Endodermal cell (in vitro differentiated cells): ENCODE data around the gene MAGEC3. TPM values are rescaled to one million over a fixed set of nuclear protein-coding genes. Genes with fewer than 3 reads are reported as not detected.

Experiments
- DNase-seq: peaks from one replicate; pipeline ENCODE4 v3.0.0-alpha.2; 2017
- H3K27ac ChIP-seq: 2 replicates; pipeline ENCODE4 v1.5.1; 2013; ENCODE audit warnings: mild to moderate bottlenecking, low read depth, low read length, moderate library complexity
- H3K27me3 ChIP-seq: 2 replicates; pipeline ENCODE4 v1.6.1; 2013; ENCODE audit warnings: mild to moderate bottlenecking, low read length, moderate library complexity; ENCODE audit not compliant: insufficient read depth, control insufficient read depth, poor library complexity, severe bottlenecking
- H3K36me3 ChIP-seq: 2 replicates; pipeline ENCODE4 v1.7.0; 2013; ENCODE audit warnings: mild to moderate bottlenecking, low read length, moderate library complexity; ENCODE audit not compliant: control insufficient read depth, insufficient read depth
- H3K4me1 ChIP-seq: one replicate; pipeline ENCODE4 v1.7.0; 2013; ENCODE audit warnings: low read length; ENCODE audit not compliant: control insufficient read depth, insufficient read depth
- H3K4me3 ChIP-seq: 2 replicates; pipeline ENCODE4 v1.5.1; 2013; ENCODE audit warnings: mild to moderate bottlenecking, low read length, moderate library complexity
- H3K9ac ChIP-seq: 2 replicates; pipeline ENCODE4 v1.6.1; 2013; ENCODE audit warnings: mild to moderate bottlenecking, low read length, moderate library complexity; ENCODE audit not compliant: poor library complexity, severe bottlenecking; ENCODE audit errors: extremely low read depth
- H3K9me3 ChIP-seq: 2 replicates; pipeline ENCODE4 v1.6.1; 2013; ENCODE audit warnings: mild to moderate bottlenecking, low read length, moderate library complexity; ENCODE audit not compliant: control insufficient read depth
- H3K27ac Mint-ChIP-seq: 2 replicates; pipeline ENCODE4 v1.8.0; 2020; ENCODE audit warnings: mixed read lengths
- H3K27me3 Mint-ChIP-seq: 2 replicates; pipeline ENCODE4 v1.8.0; 2021; ENCODE audit warnings: mild to moderate bottlenecking, mixed read lengths; ENCODE audit not compliant: insufficient read depth
- H3K36me3 Mint-ChIP-seq: 2 replicates; pipeline ENCODE4 v1.8.0; 2020; ENCODE audit warnings: low read depth, mixed read lengths
- H3K4me1 Mint-ChIP-seq: 2 replicates; pipeline ENCODE4 v1.8.0; 2020; ENCODE audit warnings: mixed read lengths
- H3K4me3 Mint-ChIP-seq: 2 replicates; pipeline ENCODE4 v1.8.0; 2020; ENCODE audit warnings: mild to moderate bottlenecking, moderate library complexity, mixed read lengths
- H3K9me3 Mint-ChIP-seq: 2 replicates; pipeline ENCODE4 v1.8.0; 2020; ENCODE audit warnings: mild to moderate bottlenecking, mixed read lengths
- CTCF ChIP-seq: fragments of 200-600 bp; sonication (generic); conservative IDR thresholded peaks from 2 replicates; pipeline ENCODE4 v1.5.0; 2021; ENCODE audit warnings: antibody characterized with exemption, mild to moderate bottlenecking
- WGBS, 2 experiments: methylation state at CpG; one replicate each; pipeline versions ENCODE4 v1.1.5 to v1.1.7; 2013; ENCODE audit warnings: missing lambda C conversion rate in 2 of 2, mixed read lengths in 1 of 2; ENCODE audit not compliant: insufficient coverage in 1 of 2, insufficient read length in 1 of 2; 5-methylcytosine and 5-hydroxymethylcytosine counted together
- total RNA-seq, 2 donors: library from RNA; stranded (reverse); fragmentation: NEBNext Ultra II Directional in 1 of 2; extraction: Animal tissue kit (Norgen Biotek cat#: 25700) in 1 of 2; gene quantifications; 2 replicates in 1 of 2; 3 replicates in 1 of 2; pipeline ENCODE4 v1.2.1, GENCODE V29; 2021

MAGEC3 gene
- total RNA-seq, 2 donors from 2014 or later: 0.58 TPM; not detected in 1

GRCh38 chrX:141924293-141924692 is 86.2 kb downstream of the MAGEC3 start:
- peaks cover 46% of the 10 kb centered on the region for H3K9me3 Mint-ChIP-seq
- TF ChIP-seq CTCF: no peak
- no peak overlapping the region for H3K4me3 Mint-ChIP-seq
- H3K27ac ChIP-seq: no peak overlapping the region
- no peaks in the 10 kb centered on the region for H3K27me3 ChIP-seq
- DNase-seq: no peak
- no peaks in the 10 kb centered on the region for H3K9me3 ChIP-seq
- WGBS, 2 experiments: 94% methylated on average over 2 of the region's 2 CpGs; no CpG with 5 or more reads in 1 of the 2 experiments
- no peak overlapping the region for H3K27ac Mint-ChIP-seq
- no peaks in the 10 kb centered on the region for H3K27me3 Mint-ChIP-seq
- no peaks in the 10 kb centered on the region for H3K4me1 Mint-ChIP-seq
- no peak overlapping the region for H3K9ac ChIP-seq
- no peaks in the 10 kb centered on the region for H3K36me3 ChIP-seq
- H3K4me1 ChIP-seq: no peaks in the 10 kb centered on the region
- no peaks in the 10 kb centered on the region for H3K36me3 Mint-ChIP-seq
- H3K4me3 ChIP-seq: no peak overlapping the region

GRCh38 chrX:141928432-141928831 is 90.3 kb downstream of the MAGEC3 start:
- Histone ChIP-seq H3K9me3 (no peaks in the 10 kb centered on the region), H3K4me1 (no peaks in the 10 kb centered on the region), H3K9ac (no peak overlapping the region), H3K4me3 (no peak overlapping the region), H3K27me3 (no peaks in the 10 kb centered on the region), H3K36me3 (no peaks in the 10 kb centered on the region), H3K27ac (no peak overlapping the region)
- Mint-ChIP-seq H3K4me3 (no peak overlapping the region), H3K27me3 (no peaks in the 10 kb centered on the region), H3K4me1 (no peaks in the 10 kb centered on the region), H3K36me3 (no peaks in the 10 kb centered on the region), H3K9me3 (peaks cover 49% of the 10 kb centered on the region), H3K27ac (no peak overlapping the region)
- no peak for DNase-seq
- 93 to 100% methylated on average over 1 to 2 of the region's 3 CpGs for WGBS, 2 experiments
- TF ChIP-seq CTCF: no peak

- TF ChIP-seq CTCF: no peak
- no peaks in the 10 kb centered on the region for H3K27me3 ChIP-seq
- no peaks in the 10 kb centered on the region for H3K4me1 ChIP-seq
- Mint-ChIP-seq H3K36me3 (no peaks in the 10 kb centered on the region), H3K4me3 (no peak overlapping the region), H3K27ac (no peak overlapping the region), H3K9me3 (peaks cover 24% of the 10 kb centered on the region), H3K4me1 (no peaks in the 10 kb centered on the region), H3K27me3 (no peaks in the 10 kb centered on the region)
- no peak overlapping the region for H3K4me3 ChIP-seq
- no peak for DNase-seq
- no peak overlapping the region for H3K27ac ChIP-seq
- H3K9me3 ChIP-seq: peaks cover 7% of the 10 kb centered on the region
- WGBS, 2 experiments: 100% methylated on average over 2 of the region's 2 CpGs; no CpG with 5 or more reads in 1 of the 2 experiments
- no peaks in the 10 kb centered on the region for H3K36me3 ChIP-seq
- H3K9ac ChIP-seq: no peak overlapping the region
These were observed 96.0 kb downstream of the MAGEC3 start for GRCh38 chrX:141934059-141934641.
